OCI-LY3 (cell line): Measurements from ENCODE around the gene SPDYC.

ENCODE experiments used
- CTCF ChIP-seq: fragments of 200-600, 300-600 bp; sonication (generic); IDR thresholded peaks from 2 replicates; pipeline ENCODE4 v1.5.1; 2014; ENCODE audit warnings: antibody characterized with exemption, low read length, low read depth
- EZH2phosphoT487 ChIP-seq: fragments of 200-600 bp; shearing (Covaris generic); IDR thresholded peaks from 2 replicates; pipeline ENCODE4 v1.6.1; 2018; ENCODE audit warnings: antibody characterized with exemption, mixed run types, low read depth

- TF ChIP-seq CTCF (no peak), EZH2phosphoT487 (no peak)
These were observed 14.1 kb downstream of the SPDYC start for GRCh38 chr11:65184146-65184545.
